HepG2 (cell line): ENCODE measurements around the gene ITGAE. TPM values are rescaled to one million over a fixed set of nuclear protein-coding genes. Genes with fewer than 3 reads are reported as not detected.

Source experiments
- CAMTA2 ChIP-seq: sonication (generic); formaldehyde crosslinking; IDR thresholded peaks from 2 replicates; pipeline ENCODE4 v1.4.0; 2020; ENCODE audit warnings: mild to moderate bottlenecking, missing genetic modification reagents, borderline replicate concordance
- CENPT ChIP-seq: sonication (generic); formaldehyde crosslinking; IDR thresholded peaks from 2 replicates; pipeline ENCODE4 v1.8.0; 2022; ENCODE audit warnings: low read depth, mild to moderate bottlenecking, moderate library complexity, missing genetic modification reagents
- FOXM1 ChIP-seq: sonication (generic); formaldehyde crosslinking; IDR thresholded peaks from 2 replicates; pipeline ENCODE4 v1.5.0; 2020; ENCODE audit warnings: missing genetic modification reagents
- HBP1 ChIP-seq: IDR thresholded peaks from 2 replicates; pipeline ENCODE4 v1.6.1; 2016; ENCODE audit warnings: low read depth, control low read depth
- HMGA1 ChIP-seq: sonication (generic); formaldehyde crosslinking; conservative IDR thresholded peaks from 2 replicates; pipeline ENCODE4 v1.4.0; 2020; ENCODE audit warnings: missing genetic modification reagents
- HNRNPUL1 ChIP-seq: fragments of 200-400 bp; formaldehyde crosslinking; IDR thresholded peaks from 2 replicates; pipeline ENCODE4 v1.6.1; 2017; ENCODE audit warnings: low read depth, mild to moderate bottlenecking, low read length, moderate library complexity
- MZF1 ChIP-seq: sonication (generic); formaldehyde crosslinking; IDR thresholded peaks from 2 replicates; pipeline ENCODE4 v1.8.1; 2023; ENCODE audit warnings: mild to moderate bottlenecking, missing genetic modification reagents, borderline replicate concordance
- NFYB ChIP-seq: sonication (generic); formaldehyde crosslinking; IDR thresholded peaks from 2 replicates; pipeline ENCODE4 v1.4.0; 2020; ENCODE audit warnings: missing genetic modification reagents
- NR2C2 ChIP-seq: sonication (generic); formaldehyde crosslinking; IDR thresholded peaks from 2 replicates; pipeline ENCODE4 v1.4.0; 2020; ENCODE audit warnings: missing genetic modification reagents, mild to moderate bottlenecking, moderate library complexity, borderline replicate concordance
- SOX6 ChIP-seq, 2 experiments: fragments of 450-650 bp in 1 of 2; sonication (generic) in 1 of 2; formaldehyde crosslinking in 1 of 2; IDR thresholded peaks; 2 replicates each; pipeline versions ENCODE4 v1.4.0 to v1.6.1; 2017 to 2020; ENCODE audit warnings: antibody characterized with exemption in 1 of 2, mild to moderate bottlenecking in 1 of 2, missing genetic modification reagents in 1 of 2
- SSRP1 ChIP-seq: IDR thresholded peaks from 2 replicates; pipeline ENCODE4 v1.6.1; 2016; ENCODE audit warnings: control low read depth
- TFDP1 ChIP-seq: IDR thresholded peaks from 2 replicates; pipeline ENCODE4 v1.6.1; 2016; ENCODE audit warnings: missing compliant biosample characterization, missing genetic modification reagents, borderline replicate concordance
- ZBTB3 ChIP-seq: sonication (generic); formaldehyde crosslinking; IDR thresholded peaks from 2 replicates; pipeline ENCODE4 v1.4.0; 2020; ENCODE audit warnings: low read depth, mild to moderate bottlenecking, moderate library complexity, missing genetic modification reagents, borderline replicate concordance
- ZFX ChIP-seq: sonication (generic); formaldehyde crosslinking; IDR thresholded peaks from 2 replicates; pipeline ENCODE4 v1.4.0; 2020; ENCODE audit warnings: mild to moderate bottlenecking, low read depth, missing genetic modification reagents, moderate library complexity
- ZNF101 ChIP-seq: sonication (generic); formaldehyde crosslinking; IDR thresholded peaks from 2 replicates; pipeline ENCODE4 v1.4.0; 2020; ENCODE audit warnings: mild to moderate bottlenecking, low read depth, missing genetic modification reagents, borderline replicate concordance
- ZNF326 ChIP-seq: sonication (generic); formaldehyde crosslinking; IDR thresholded peaks from 2 replicates; pipeline ENCODE4 v1.4.0; 2020; ENCODE audit warnings: missing genetic modification reagents, borderline replicate concordance
- ZNF33A ChIP-seq: sonication (generic); formaldehyde crosslinking; IDR thresholded peaks from 2 replicates; pipeline ENCODE4 v1.5.1; 2020; ENCODE audit warnings: missing genetic modification reagents, mild to moderate bottlenecking, moderate library complexity, borderline replicate concordance
- ZNF362 ChIP-seq: sonication (generic); formaldehyde crosslinking; IDR thresholded peaks from 2 replicates; pipeline ENCODE4 v1.4.0; 2020; ENCODE audit warnings: missing genetic modification reagents, mild to moderate bottlenecking, borderline replicate concordance
- ZNF670 ChIP-seq: sonication (generic); formaldehyde crosslinking; IDR thresholded peaks from 2 replicates; pipeline ENCODE4 v1.8.0; 2022; ENCODE audit warnings: mild to moderate bottlenecking, missing genetic modification reagents, borderline replicate concordance
- ZSCAN22 ChIP-seq: sonication (generic); formaldehyde crosslinking; IDR thresholded peaks from 2 replicates; pipeline ENCODE4 v1.4.0; 2020; ENCODE audit warnings: mild to moderate bottlenecking, missing genetic modification reagents
- polyA plus RNA-seq, 8 experiments: library from polyadenylated mRNA; depleted of rRNA in 3 of 8; stranded (reverse) in 7 of 8; unstranded in 1 of 8; fragments of >200 nt; fragmentation: Illumina TruSeq in 4 of 8; extraction: Trizol in 4 of 8; gene quantifications; 2 replicates each; pipeline versions ENCODE4 v1.2.1 to v1.2.3, GENCODE V29; 2011 to 2016; ENCODE audit warnings: low read depth in 4 of 8, missing spikeins in 1 of 8, mixed read lengths in 1 of 8; ENCODE audit not compliant: insufficient read depth in 1 of 8
- total RNA-seq, 5 experiments: library from RNA; depleted of rRNA; stranded (reverse); fragments of >200 nt; fragmentation: Illumina TruSeq; extraction: Trizol; gene quantifications; 2 replicates each; pipeline ENCODE4 v1.2.3, GENCODE V29; 2016; ENCODE audit warnings: low read depth in 1 of 5
- TF ChIP-seq, protein P1 (sequence below): IDR thresholded peaks from 2 replicates; pipeline ENCODE4 v1.6.1; 2018; ENCODE audit warnings: missing genetic modification reagents, mild to moderate bottlenecking, missing compliant biosample characterization
- TF ChIP-seq, protein P2 (sequence below): sonication (generic); formaldehyde crosslinking; IDR thresholded peaks from 2 replicates; pipeline ENCODE4 v1.8.0; 2022; ENCODE audit warnings: low read depth, missing genetic modification reagents

Gene ITGAE
- total and polyA plus RNA-seq, 2 of the 13 experiments (the other 11 are each of a cell fraction or from before 2014, with no cell fraction given) = 42.3 to 49.0 TPM

DNA sequence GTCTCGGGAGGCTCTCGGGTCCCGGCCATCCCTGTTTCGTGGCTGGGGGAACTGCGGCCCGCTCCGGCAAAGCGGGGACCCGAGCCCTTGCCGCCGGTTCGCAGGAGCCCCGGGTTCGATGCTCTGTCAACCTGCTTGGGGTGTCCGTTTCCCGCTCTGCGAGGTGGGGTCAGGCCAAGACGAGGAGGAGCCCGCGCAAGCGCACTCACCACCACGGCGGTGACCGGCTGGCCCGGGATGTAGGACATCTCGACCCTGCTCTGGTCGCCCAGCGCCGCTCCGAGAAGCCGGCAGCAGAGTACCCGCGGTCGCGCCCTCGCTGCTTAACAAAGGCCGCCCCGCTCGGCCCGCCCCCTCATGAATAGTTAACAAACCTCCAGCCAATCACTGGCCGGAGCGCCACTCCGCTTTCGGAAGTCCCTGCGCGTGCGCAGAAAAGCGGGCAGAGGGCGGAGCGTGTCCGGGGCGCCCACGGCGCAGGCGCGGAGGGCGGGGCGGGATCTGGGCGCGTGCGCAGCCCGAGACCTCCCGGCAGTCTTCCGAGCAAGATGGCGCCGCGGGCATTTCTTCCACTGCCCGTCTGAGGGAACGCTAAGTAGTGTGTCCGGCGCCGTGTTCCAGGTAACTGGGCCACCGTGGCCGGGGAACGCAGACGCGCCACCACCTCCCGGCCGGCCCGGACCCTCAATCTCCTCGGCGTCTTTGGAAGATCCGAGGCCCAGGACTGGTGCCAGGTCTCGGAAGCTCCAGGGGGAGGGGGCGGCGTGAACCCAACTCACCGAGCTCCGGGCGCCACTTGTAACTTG, 132.5 kb downstream of the ITGAE start, which contains the start of the genes EMC6 and TAX1BP3 (continued):
- TF ChIP-seq ZNF362 (CRISPR knock-in tag) = no peak
- no peak for TF ChIP-seq ZNF33A (CRISPR knock-in tag)
- TF ChIP-seq FOXM1 (CRISPR knock-in tag) = no peak
- TF ChIP-seq SSRP1 (CRISPR knock-in tag) = no peak
- no peak for TF ChIP-seq HMGA1 (CRISPR knock-in tag)
- TF ChIP-seq, protein P1, sequence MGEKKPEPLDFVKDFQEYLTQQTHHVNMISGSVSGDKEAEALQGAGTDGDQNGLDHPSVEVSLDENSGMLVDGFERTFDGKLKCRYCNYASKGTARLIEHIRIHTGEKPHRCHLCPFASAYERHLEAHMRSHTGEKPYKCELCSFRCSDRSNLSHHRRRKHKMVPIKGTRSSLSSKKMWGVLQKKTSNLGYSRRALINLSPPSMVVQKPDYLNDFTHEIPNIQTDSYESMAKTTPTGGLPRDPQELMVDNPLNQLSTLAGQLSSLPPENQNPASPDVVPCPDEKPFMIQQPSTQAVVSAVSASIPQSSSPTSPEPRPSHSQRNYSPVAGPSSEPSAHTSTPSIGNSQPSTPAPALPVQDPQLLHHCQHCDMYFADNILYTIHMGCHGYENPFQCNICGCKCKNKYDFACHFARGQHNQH (CRISPR knock-in tag) = no peak; the same call in none of the 2 replicates
- TF ChIP-seq ZNF670 = no peak
- 0 out of 2 replicates have a peak, but pooled peaks have one; percentile 18 for TF ChIP-seq ZBTB3 (CRISPR knock-in tag)
- TF ChIP-seq SOX6 (IDR thresholded peaks at IDR 0.05) = no peak
- TF ChIP-seq SOX6 (CRISPR knock-in tag; IDR thresholded peaks at IDR 0.05) = peak; percentile 52
- peak; percentile 57; the same call in 1 of the 2 replicates for TF ChIP-seq NR2C2 (CRISPR knock-in tag)
- no peak for TF ChIP-seq ZSCAN22 (CRISPR knock-in tag)
- TF ChIP-seq CAMTA2 (CRISPR knock-in tag) = 0 out of 2 replicates have a peak, but pooled peaks have one; percentile 61
- TF ChIP-seq, protein P2, sequence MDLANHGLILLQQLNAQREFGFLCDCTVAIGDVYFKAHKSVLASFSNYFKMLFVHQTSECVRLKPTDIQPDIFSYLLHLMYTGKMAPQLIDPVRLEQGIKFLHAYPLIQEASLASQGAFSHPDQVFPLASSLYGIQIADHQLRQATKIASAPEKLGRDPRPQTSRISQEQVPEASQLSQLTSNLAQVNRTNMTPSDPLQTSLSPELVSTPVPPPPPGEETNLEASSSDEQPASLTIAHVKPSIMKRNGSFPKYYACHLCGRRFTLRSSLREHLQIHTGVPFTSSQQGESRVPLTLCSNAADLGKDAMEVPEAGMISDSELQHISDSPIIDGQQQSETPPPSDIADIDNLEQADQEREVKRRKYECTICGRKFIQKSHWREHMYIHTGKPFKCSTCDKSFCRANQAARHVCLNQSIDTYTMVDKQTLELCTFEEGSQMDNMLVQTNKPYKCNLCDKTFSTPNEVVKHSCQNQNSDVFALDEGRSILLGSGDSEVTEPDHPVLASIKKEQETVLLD (CRISPR knock-in tag) = no peak; the same call in 1 of the 2 replicates
- TF ChIP-seq HBP1 = no peak; the same call in 1 of the 2 replicates
- TF ChIP-seq CENPT (CRISPR knock-in tag) = 0 out of 2 replicates have a peak, but pooled peaks have one; percentile 27
- TF ChIP-seq ZNF101 (CRISPR knock-in tag) = no peak; the same call in 1 of the 2 replicates
- TF ChIP-seq ZNF326 = no peak
- no peak; the same call in 1 of the 2 replicates for TF ChIP-seq MZF1 (CRISPR knock-in tag)
- peak; percentile 68; the same call in 1 of the 2 replicates for TF ChIP-seq TFDP1
- TF ChIP-seq HNRNPUL1 = no peak
- TF ChIP-seq NFYB (CRISPR knock-in tag) = peak; percentile 89
- peak; percentile 90 for TF ChIP-seq ZFX
